Heart left ventricle (tissue), 13 donors: ENCODE data around the gene ACSL6.

Source experiments
- CTCF ChIP-seq, 12 donors: fragments of 200-600 bp; sonication (generic) in 4 of 12; IDR thresholded peaks; one replicate each; pipeline versions ENCODE4 v1.5.0 to v1.8.0; 2018 to 2022; ENCODE audit warnings: antibody characterized with exemption in 12 of 12, mild to moderate bottlenecking in 5 of 12
- POLR2A ChIP-seq, 2 donors: fragments of 450-650 bp; IDR thresholded peaks; one replicate each; pipeline ENCODE4 v1.6.1; 2017; ENCODE audit warnings: antibody characterized with exemption in 2 of 2, mild to moderate bottlenecking in 2 of 2, moderate library complexity in 2 of 2
- donor health status: ischemic (EF 13 %, LVEDD 7.1; RV severe dilation, severe dysfunction).
- donor health status: DM: no; HTN: yes; CAD: no.
- donor health status: DM: no; HTN: no; CAD: no.
- donor health status: ischemic (EF 25% LVEDD 6.9; RV normal size, moderate dysfunction).
- donor health status: ischemic (EF 25% LVEDD 5.7; RV mildly dilated, moderate dysfunction).
- donor health status: ischemic (EF 35%, LVEDD 5.7; RV mildly dilated, moderate dysfunction).
- donor health status: nonischemic (EF 11% LVEDD 7.7; RV severe dilation, severe dysfunction).
- donor health status: DM: yes; HTN: yes; CAD: no.
- donor health status: PGD.
- donor health status: ischemic (EF 29% LVEDD 5.4; RV normal size, mild dysfunction).
- donor health status: nonischemic (EF 23%, LVEDD 6.1; RV moderate dilation, normal function).

- no peak for TF ChIP-seq CTCF (IDR thresholded peaks at IDR 0.05)
- TF ChIP-seq POLR2A (IDR thresholded peaks at IDR 0.05), result no peak
Observed at GRCh38 chr5:131984956-131985665, 26.3 kb downstream of the ACSL6 start.
